Inflammatory macrophage (primary cell): Measurements from ENCODE around the gene GXYLT2.

ENCODE experiments used
- DNase-seq, 2 donors: peaks; one replicate each; pipeline ENCODE4 v3.0.0-alpha.2; 2020 to 2022

The GXYLT2 gene

GRCh38 chr3:72938471-72939265 is 50.8 kb downstream of the GXYLT2 start:
- peak; percentile 59 to 72 for DNase-seq

- DNase-seq = no peak
Measured at GRCh38 chr3:72941245-72941644, 53.4 kb downstream of the GXYLT2 start.

- no peak for DNase-seq
Measured at GRCh38 chr3:72942427-72942826, 54.6 kb downstream of the GXYLT2 start.

DNA sequence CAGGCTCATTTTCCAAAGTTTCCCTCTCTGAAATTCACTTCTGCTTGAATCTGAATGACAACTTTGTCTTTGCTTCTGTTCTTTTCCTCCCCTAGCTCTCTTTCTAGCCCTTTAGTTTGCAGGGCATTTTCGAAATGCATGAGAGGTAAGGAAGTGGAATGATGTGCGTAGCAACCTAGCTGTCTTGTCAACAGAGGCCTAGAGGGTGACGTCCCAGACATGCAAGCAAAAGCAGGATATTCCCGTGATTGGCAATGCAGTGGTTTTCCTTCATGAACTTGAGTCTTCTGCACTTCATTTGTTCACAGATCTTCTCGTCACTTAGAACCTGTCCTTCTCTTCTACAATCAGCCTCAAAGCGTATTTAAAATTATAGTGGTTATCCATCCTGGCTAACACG is 56.9 kb downstream of the GXYLT2 start:
- no peak for DNase-seq

DNA sequence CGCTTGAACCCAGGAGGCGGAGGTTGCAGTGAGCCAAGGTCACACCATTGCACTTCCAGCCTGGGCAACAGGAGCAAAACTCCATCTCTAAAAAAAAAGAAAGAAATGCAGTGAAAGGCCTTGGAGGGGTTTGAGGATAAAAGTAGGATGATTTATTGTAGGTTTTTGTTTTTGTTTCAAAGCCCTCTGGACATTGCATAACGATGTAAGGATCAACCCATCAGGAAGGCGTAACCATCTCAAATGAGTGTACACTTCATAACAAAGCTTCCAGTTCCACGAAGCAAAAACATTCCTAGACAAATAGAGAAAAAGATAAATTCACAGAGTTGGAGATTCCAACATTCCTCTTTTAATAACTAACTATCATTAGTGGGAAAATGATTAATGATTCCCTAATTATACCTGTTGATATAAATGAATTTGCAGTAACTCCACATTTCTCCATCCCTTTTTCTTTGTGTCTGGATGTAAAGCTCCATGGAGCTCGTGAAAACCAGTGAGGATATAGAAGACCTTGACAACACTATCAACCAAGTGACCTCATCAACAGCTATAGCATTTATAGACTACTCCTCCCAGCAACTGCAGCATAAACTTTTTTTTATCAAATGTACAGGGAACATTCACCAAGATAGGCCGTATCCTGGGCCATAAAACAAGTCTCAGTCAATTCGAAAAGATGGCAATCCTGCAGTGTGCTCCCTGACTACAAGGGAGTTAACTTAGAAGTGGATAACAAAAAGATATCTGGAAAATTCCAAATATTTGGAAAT is 60.1 kb downstream of the GXYLT2 start:
- DNase-seq = no peak

DNA sequence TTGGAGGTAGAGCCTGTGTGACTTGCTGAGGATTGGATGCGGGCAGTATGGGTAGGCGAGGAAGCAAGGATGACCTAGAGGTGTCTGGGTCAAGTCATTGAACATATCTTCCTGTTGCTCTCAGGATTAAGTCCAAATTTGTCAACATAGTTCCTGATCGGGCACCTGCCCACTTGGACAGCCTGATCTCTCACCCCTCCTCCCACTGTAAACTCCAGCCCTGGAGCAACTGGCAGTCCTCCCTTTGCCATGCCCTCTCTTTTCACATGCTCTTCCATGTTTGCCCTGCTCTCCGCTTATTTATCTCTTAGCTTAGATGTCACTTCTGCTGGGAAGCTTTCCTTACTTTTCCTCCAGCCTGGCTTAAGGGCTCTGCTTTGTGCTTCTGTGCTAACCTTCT is 61.2 kb downstream of the GXYLT2 start:
- no peak for DNase-seq

- DNase-seq = no peak
Measured at GRCh38 chr3:72950372-72950771, 62.5 kb downstream of the GXYLT2 start.

GRCh38 chr3:72950801-72951200 is 63.0 kb downstream of the GXYLT2 start:
- no peak for DNase-seq

GRCh38 chr3:72951259-72951722 is 63.4 kb downstream of the GXYLT2 start:
- DNase-seq = no peak

DNA sequence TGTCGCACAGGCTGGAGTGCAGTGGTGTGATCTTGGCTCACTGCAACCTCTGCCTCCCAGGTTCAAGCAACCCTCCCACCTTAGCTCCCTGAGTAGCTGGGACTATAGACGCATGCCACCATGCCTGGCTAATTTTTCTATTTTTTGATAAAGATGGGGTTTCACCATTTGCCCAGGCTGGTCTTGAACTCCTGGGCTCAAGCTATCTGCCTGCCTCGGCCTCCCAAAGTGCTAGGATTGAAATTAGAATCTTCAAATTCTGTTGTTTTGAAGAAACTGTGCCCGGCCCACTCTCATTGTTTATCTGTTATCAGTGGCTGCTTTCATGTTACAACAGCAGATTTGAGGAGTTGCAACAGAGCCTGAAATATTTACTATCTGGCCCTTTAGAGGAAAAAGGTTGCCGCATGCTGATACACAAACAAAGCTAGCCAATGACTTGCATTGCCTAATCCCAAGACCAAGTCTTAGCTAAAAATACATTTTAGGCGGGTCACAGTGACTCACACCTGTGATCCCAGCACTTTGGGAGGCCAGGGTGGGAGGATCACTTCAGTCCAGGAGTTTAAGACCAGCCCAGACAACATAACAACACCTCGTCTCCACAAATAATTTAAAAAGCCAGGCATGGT is 65.6 kb downstream of the GXYLT2 start:
- no peak for DNase-seq

DNA sequence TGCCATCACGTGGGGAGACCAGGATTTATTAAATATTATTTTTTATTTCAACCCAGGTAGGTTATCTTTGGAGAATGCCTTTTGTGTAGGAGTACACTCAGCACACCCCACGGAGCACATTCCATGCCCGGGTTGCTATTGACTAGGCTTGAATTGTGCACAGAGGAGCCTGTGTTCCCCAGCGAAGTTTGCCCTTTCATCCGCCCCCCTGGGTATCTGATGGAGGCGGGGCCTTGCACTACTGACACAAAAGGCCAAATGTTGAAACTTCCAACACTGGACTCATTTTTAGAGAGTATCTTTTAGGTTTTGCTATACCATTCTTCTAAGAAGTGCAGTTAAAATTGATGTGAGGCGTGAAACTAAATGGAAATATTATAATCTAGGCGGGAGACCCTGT is 69.5 kb downstream of the GXYLT2 start:
- DNase-seq = no peak

DNA sequence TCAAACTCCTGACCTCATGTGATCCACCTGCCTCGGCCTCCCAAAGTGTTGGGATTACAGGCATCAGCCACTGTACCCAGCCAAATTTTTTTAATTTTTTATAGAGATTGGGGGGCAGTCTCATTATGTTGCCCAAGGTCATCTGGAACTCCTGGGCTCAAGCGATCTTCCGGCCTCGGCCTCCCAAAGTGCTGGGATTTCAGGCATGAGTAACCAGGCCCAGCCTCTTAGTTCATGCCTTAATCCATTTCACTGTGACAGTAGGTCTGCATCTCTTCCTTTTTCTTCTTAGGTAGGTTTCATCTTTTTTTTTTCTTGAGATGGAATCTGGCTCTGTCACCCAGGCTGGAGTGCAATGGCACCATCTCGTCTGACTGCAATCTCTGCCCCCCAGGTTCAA is 71.5 kb downstream of the GXYLT2 start:
- no peak for DNase-seq

- DNase-seq = peak; percentile 32 to 51
Measured at GRCh38 chr3:72960812-72961518, 73.1 kb downstream of the GXYLT2 start.

DNA sequence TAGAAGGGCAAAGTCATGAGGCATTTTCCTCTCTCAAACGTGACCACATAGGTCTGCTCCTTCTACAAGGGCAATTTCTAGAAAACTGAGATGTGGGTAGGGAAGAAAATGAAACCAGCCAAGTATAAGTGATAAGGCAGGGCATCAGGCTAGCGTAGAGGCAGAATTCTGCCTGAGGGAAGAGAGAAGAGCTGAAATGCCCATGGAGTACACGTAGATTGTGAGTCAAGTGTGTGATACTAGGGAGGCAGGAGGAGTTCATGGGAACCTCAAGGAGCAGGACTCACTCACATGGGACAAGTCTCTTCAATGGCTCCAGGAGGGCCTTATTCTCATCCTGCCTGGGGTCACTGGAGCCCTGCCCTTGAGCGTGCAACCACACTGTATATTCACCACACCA is 73.9 kb downstream of the GXYLT2 start:
- DNase-seq = no peak

DNA sequence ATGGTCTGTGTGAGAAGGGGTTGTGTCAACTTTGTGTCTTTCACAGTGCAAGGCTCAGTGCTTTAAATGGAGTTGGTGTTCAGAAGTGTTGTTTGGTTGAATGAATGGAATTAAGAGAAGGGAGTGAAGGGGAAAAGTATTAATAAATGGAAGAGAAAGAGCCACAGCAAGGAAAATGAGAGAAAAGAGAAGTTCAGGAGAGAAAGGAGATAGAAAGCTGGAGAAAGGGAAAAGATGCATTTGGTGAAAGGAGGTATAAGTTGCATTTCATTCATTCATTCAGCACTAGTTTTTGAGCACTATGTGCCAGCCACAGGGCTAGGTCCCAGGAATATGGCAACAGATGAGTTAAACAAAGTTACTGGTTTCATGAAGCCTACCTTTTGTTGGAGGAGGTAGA is 74.5 kb downstream of the GXYLT2 start:
- no peak for DNase-seq

- no peak for DNase-seq
Measured at GRCh38 chr3:72964633-72965032, 76.8 kb downstream of the GXYLT2 start.

DNA sequence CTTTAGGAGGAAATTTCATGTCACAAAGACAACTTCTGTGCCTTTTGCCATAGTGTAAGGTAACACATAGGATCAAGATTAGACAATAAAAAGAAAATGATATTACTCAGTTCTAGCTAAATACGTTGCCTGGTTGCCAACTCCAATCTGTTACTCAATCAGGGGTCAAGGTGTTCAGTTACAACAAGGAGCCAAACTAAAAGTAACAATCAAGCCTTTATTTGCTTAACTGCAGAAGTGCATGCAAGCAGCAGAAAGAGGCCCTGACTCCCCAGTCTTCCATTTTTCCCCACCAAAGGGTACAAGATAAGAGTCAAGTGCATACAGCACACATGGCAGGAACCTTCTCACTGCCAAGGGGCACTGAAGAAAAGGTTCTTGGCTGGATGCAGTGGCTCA is 80.4 kb downstream of the GXYLT2 start:
- no peak for DNase-seq

DNA sequence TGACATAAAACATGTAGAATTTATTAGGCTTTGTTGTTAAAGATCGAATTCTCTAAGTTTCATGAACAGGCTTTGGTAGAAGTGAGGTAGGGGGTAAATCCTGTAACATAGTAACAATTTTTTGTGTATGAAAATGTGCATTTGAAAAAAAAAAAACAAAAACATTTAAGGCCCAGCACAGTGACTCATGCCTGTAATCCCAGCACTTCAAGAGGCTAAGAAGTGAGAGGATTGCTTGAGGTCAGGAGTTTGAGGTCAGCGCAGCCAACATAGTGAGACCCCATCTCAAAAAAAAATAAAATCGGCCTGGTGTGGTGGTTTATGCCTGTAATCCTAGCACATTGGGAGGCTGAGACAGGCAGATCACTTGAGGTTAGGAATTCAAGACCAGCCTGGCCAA is 81.9 kb downstream of the GXYLT2 start:
- no peak for DNase-seq

- no peak for DNase-seq
Measured at GRCh38 chr3:72970942-72971341, 83.1 kb downstream of the GXYLT2 start.

DNA sequence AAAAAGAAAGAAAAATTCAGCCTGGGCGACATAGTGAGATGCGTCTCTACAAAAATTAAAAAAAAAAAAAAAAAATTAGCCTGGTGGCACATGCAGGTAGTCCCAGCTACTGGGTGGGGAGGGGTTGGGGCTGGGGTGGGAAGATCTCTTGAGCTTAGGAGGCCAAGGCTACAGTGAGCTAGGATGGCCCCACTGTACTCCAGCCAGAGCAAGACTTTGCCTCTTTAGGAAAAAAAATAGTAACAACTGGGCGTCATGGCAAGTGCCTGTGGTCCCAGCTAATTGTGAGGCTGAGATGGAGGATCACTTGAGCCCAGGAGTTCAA is 84.8 kb downstream of the GXYLT2 start:
- DNase-seq = no peak

GRCh38 chr3:72973031-72973723 is 85.3 kb downstream of the GXYLT2 start:
- DNase-seq = no peak

- no peak for DNase-seq
Measured at GRCh38 chr3:72973786-72974185, 85.9 kb downstream of the GXYLT2 start.
